GM23248 (cell line): Measurements from ENCODE around the gene MACROD2.

Experiments
- EZH2 ChIP-seq: fragments of 200-600 bp; sonication (generic); IDR thresholded peaks from 2 replicates; pipeline ENCODE4 v1.6.1; 2018; ENCODE audit warnings: antibody characterized with exemption, mild to moderate bottlenecking; ENCODE audit not compliant: insufficient read depth, poor library complexity, severe bottlenecking
- EZH2phosphoT487 ChIP-seq: fragments of 200-600 bp; sonication (generic); IDR thresholded peaks from 2 replicates; pipeline ENCODE4 v1.6.1; 2018; ENCODE audit warnings: antibody characterized with exemption, moderate library complexity, mild to moderate bottlenecking, low read depth; ENCODE audit not compliant: insufficient read depth

DNA sequence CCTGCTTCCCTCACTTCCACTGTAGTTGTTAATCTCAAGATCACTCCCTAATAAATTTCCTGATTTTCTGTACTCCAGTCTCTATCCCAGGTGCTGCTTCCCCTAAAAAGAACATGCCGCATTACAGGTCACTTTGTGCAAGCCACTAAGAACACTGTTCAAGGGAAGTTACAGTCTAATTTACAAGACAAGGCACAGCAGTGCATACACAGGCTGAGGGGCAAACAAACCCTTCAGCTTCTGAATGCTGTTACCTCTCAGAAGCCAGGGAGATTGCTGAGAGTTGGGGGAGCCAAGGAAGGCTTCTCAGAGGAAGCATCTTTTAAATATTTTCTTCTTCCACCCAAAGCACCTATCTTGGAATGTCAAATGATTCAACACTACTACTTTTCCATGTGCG is 787.4 kb downstream of the MACROD2 start:
- TF ChIP-seq EZH2phosphoT487 = no peak
- no peak for TF ChIP-seq EZH2
